Keratinocyte (primary cell): ENCODE results near the gene CXCL16.

Experiments used
- EZH2 ChIP-seq: IDR thresholded peaks from one replicate; pipeline ENCODE4 v1.6.1; 2012; ENCODE audit warnings: inconsistent platforms, mild to moderate bottlenecking, low read length, moderate library complexity
- TF ChIP-seq, protein P1 (sequence below), 3 experiments: IDR thresholded peaks in 1 of 3; conservative IDR thresholded peaks in 1 of 3; optimal IDR thresholded peaks in 1 of 3; 2 replicates in 2 of 3; 3 replicates in 1 of 3; pipeline versions ENCODE3 to v1.5.1; 2011; ENCODE audit warnings: low read length in 3 of 3, mild to moderate bottlenecking in 3 of 3, moderate library complexity in 2 of 3, control low read depth in 1 of 3, inconsistent platforms in 1 of 3; ENCODE audit not compliant: insufficient read depth in 2 of 3; ENCODE audit errors: extremely low read depth in 1 of 3

- no peak for TF ChIP-seq EZH2
- TF ChIP-seq, protein P1, sequence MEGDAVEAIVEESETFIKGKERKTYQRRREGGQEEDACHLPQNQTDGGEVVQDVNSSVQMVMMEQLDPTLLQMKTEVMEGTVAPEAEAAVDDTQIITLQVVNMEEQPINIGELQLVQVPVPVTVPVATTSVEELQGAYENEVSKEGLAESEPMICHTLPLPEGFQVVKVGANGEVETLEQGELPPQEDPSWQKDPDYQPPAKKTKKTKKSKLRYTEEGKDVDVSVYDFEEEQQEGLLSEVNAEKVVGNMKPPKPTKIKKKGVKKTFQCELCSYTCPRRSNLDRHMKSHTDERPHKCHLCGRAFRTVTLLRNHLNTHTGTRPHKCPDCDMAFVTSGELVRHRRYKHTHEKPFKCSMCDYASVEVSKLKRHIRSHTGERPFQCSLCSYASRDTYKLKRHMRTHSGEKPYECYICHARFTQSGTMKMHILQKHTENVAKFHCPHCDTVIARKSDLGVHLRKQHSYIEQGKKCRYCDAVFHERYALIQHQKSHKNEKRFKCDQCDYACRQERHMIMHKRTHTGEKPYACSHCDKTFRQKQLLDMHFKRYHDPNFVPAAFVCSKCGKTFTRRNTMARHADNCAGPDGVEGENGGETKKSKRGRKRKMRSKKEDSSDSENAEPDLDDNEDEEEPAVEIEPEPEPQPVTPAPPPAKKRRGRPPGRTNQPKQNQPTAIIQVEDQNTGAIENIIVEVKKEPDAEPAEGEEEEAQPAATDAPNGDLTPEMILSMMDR (optimal IDR thresholded peaks at IDR 0.05 in 1 of 3, IDR thresholded peaks at IDR 0.05 in 1 of 3, conservative IDR thresholded peaks at IDR 0.05 in 1 of 3; ENCODE audit: extremely low read depth in 1 of 3, insufficient read depth in 2 of 3, low read length in 3 of 3) = no peak
These were observed 49.3 kb upstream of the CXCL16 start, which contains the start of gene GLTPD2 for GRCh38 chr17:4788807-4789700.
